Stimulated activated CD4-positive, alpha-beta T cell treated with anti-CD3 and anti-CD28 coated beads, Interleukin-1b, Interleukin-23, amount 100 ng/mL, for 24 hours (primary cell): ENCODE results near the gene NNT.
"Not testable (repeated sequence)": the region's sequence is repeated elsewhere in the genome, so short reads cannot be mapped to it uniquely, and the experiment has no call there.

Experiments used
- DNase-seq, 4 experiments: peaks; one replicate each; pipeline ENCODE4 v3.0.0-alpha.2; 2020; ENCODE audit warnings: low read depth in 4 of 4, low spot score in 1 of 4

The NNT gene

DNA sequence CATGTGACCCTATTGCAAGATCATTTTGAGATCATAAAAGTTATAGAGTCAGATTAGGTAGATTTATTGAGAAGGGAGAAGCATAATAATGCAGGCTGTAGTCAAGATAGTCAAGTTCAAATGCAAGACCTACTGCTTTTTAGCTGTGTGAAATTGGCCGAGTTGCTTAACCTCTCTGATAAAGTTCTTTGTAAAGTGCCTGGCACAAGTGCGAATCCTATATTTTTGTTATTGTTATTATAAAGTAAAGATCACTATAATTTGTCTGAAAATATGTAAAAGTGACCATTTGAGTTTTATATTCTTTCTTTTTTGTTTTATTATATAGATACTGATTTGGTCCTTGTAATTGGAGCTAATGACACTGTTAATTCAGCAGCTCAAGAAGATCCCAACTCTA lies 99.3 kb downstream of the NNT start:
- no peak for DNase-seq

DNA sequence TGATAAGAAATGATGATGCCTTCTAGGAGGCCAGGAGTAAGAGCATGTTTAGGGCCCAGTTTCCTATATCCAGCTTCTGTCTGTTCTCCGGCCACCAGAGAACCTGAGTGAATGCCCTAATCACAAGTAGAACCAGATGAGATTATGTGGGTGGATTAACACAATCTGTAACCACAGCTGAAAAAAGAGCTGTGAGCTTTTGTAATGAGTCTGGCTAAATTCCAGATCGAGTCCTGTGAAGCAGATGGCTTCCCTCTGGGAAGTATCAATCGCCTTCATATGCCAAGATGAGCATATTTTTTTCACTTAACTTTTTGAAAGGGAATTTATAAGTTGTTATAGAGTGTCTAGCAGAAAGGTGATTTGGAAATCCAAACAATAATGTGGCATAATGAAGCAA lies 99.8 kb downstream of the NNT start:
- DNase-seq: no peak

DNA sequence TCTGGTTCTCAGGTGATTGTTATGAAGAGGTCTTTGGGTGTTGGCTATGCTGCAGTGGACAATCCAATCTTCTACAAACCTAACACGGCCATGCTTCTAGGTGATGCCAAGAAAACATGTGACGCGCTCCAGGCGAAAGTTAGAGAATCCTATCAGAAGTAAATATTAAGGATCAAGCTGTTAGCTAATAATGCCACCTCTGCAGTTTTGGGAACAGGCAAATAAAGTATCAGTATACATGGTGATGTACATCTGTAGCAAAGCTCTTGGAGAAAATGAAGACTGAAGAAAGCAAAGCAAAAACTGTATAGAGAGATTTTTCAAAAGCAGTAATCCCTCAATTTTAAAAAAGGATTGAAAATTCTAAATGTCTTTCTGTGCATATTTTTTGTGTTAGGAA lies 101.3 kb downstream of the NNT start:
- no peak for DNase-seq

DNA sequence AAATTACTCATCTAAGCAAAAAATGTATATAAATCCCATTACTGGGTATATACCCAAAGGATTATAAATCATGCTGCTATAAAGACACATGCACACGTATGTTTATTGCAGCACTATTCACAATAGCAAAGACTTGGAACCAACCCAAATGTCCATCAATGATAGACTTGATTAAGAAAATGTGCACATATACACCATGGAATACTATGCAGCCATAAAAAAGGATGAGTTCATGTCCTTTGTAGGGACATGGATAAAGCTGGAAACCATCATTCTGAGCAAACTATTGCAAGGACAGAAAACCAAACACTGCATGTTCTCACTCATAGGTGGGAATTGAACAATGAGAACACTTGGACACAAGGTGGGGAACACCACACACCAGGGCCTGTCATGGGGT lies 103.6 kb downstream of the NNT start:
- DNase-seq: not testable (repeated sequence)

DNA sequence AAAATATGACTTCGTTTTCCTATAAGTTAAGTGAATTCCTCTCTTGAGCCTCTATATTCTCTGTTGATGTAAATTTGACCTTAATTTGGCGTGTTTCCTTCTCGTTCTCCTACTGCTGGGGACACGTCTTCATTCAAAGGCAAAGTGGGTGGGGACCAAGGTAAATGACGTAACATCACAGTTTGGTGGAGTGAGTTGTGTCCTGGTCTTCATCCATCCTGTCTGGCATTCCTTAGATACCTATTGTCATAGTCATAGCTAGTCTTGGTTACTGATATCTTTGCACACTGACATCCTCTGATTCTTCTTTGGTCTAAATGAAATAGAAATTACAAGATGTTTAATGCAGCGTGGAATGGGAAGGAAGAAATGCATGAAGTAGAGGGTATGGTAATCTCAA lies 108.5 kb downstream of the NNT start:
- no peak for DNase-seq

DNA sequence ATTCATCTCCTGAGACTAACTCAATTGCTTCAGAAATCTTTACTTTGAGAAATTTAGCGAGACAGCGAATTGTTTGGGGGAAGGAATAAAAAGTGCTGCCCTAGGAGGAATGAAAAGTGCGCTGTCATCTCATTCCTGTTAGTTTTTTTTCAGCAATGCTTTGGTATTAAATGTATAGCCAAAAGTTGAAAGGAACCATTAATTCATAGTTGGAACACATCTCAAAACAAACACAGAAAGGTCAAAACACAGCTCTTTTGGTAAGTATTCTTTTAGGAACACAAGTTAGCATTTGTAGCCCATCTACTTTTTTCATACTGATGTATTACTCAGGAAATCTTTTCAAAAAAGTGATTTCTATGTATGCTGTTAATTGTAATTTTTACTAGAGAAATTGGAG lies 109.1 kb downstream of the NNT start:
- no peak for DNase-seq

DNA sequence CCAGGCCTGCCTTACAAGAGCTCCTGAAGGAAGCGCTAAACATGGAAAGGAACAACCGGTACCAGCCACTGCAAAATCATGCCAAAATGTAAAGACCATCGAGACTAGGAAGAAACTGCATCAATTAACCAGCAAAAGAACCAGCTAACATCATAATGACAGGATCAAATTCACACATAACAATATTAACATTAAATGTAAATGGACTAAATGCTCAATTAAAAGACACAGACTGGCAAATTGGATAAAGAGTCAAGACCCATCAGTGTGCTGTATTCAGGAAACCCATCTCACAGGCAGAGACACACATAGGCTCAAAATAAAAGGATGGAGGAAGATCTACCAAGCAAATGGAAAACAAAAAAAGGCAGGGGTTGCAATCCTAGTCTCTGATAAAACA lies 116.8 kb downstream of the NNT start:
- not testable (repeated sequence) for DNase-seq

DNA sequence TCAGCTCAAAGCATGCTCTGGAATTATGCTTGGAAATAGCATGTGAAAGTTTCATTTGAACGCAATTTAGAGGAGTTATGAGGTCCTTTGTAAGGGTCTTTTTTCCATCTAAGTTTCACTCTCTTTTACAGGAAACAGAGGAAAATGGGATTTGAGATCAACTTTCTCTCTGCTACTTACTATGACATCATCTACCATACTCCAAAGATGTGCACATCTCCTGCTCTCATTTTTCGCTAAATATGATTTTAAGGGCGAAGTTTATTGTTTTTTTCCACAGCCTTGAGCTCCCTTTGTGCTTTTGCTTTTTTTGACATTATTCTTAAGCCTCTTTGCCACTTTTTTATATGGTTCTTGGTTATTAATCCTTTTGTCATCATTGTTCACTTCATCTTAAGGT lies 125.6 kb downstream of the NNT start:
- DNase-seq: no peak

DNA sequence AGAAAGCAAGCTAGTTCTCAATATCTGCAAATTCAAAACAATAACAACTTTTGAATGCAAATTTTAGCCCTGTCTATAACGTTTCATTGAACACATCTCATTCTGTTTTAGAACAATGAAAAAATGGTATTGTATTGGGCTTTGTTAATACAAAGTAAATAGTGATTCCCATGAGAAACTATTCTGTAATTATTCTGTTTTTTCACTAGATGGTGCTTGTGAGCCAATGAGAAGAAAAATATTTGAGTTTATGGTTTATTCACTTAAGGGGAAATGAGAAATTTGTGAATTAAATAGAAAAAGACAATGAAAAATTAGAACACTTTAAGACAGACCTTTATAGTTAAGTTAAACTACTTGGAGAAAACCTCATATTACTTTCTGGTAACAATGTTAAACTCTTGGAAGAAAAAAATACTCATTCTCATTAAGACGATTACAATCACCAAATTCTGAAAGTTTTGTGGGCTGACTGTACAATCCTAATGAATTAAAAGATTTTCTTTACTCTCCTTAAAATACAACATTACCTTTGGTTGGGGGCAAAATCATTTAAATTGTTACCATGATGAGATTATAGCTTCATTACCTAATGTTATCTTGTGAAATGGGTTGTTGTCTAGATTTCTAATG lies 127.0 kb downstream of the NNT start:
- no peak for DNase-seq

DNA sequence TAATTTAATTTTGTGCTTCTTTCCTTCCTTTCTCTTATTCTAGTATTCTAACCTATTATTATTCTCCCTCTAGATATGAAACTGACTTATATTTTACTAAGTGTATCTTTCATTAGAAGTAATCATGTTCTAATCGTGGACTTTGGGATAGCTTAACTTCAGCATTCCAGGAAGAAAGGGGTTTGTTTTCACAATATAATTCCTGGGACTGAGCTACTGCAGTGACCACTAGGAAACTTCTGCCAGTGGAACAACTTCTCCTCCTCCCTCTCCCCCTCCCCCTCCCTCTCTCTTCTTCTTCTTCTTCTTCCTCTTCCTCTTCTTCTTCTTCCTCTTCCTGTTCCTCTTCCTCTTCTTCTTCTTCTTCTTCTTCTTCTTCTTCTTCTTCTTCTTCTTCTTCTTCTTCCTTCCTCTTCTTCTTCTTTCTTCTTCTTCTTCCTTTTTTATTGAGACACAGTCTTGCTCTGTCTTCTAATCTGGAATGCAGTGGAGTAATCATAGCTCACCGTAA lies 127.9 kb downstream of the NNT start:
- no peak for DNase-seq

DNA sequence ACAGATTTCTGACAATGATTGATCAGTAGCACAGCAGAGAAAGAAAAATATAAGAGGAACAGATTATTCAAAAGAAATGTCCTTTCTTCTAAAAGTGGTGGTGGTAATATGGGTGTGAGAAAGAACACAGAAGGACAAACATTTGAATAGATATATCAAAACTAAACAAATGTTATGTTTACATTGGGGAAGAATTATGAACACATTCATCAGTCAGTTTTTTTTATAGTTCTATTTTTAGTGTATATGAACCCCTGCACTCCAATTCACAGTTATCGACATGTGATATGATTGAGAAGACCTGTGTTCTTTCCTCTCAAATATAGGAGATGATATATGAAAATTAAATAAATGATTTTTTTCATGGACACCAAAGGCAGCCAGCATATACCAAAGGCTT lies 128.6 kb downstream of the NNT start:
- DNase-seq: no peak

DNA sequence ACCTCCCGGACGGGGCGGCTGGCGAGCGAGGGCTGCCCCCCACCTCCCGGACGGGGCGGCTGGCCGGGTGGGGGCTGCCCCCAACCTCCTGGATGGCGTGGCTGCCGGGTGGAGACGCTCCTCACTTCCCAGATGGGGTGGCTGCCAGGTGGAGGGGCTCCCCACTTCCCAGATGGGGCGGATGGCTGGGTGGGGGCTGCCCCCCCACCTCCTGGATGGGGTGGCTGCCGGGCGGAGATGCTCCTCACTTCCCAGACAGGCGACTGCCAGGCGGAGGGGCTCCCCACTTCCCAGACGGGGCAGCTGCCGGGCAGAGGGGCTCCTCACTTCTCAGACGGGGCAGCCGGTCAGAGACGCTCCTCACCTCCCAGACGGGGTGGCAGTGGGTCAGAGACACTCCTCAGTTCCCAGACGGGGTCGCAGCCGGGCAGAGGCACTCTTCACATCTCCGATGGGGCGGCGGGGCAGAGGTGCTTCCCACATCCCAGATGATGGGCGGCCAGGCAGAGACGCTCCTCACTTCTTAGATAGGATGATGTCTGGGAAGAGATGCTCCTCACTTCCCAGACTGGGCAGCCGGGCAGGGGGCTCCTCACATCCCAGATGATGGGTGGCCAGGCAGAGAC lies 143.1 kb downstream of the NNT start:
- not testable (repeated sequence) for DNase-seq

DNA sequence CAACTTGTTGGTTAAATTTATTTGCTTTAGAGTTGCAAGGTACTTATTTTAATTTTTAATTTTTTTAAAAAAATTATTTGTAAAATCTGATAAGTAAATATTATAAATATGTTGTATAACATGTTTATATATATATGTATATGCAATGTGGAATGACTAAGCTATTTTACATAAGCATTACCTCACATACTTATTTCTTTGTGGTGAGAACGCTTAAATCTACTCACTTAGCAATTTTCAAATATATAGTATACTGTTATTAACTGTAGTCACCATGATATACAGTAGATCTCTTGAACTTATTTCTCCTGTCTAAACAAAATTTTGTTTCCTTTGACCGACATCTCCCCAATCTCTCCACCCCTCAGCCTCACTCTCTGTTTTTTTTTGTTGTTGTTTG lies 147.8 kb downstream of the NNT start:
- no peak for DNase-seq

DNA sequence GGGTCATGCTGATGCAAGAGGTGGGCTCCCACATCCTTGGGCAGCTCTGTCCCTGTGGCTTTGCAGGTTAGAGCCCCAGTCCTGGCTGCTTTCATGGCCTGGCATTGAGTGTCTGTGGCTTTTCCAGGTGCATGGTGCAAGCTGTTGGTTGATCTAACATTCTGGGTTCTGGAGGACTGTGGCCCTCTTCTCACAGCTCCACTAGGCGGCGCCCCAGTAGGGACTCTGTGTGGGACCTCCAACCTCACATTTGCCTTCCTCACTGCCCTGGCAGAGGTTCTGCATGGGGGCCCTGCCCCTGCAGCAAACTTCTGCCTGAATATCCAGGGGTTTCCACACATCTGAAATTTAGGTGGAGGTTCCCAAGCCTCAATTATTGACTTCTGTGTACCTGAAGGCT lies 150.1 kb downstream of the NNT start:
- DNase-seq: no peak
